Esophagus muscularis mucosa (tissue), 4 donors: ENCODE results near the gene RAD51B. TPM values are rescaled to one million over a fixed set of nuclear protein-coding genes. Genes with fewer than 3 reads are reported as not detected.
A peak's percentile ranks its signal among the peaks of the same experiment; 100 is the strongest.

Source experiments
- DNase-seq: peaks from one replicate; pipeline ENCODE4 v3.0.0-alpha.2; 2017; ENCODE audit errors: extremely low spot score
- H3K27ac ChIP-seq, 4 donors: fragments of 200-600 bp; sonication (generic); replicated peaks in 1 of 4; 1 replicate in 3 of 4; 2 replicates in 1 of 4; pipeline ENCODE4 v1.5.1; 2016 to 2019; ENCODE audit warnings: mild to moderate bottlenecking in 1 of 4
- H3K27me3 ChIP-seq, 4 donors: fragments of 200-600 bp; sonication (generic); one replicate each; pipeline versions ENCODE4 v1.5.1 to v1.6.0; 2016 to 2019
- H3K36me3 ChIP-seq, 4 donors: fragments of 200-600 bp; sonication (generic); one replicate each; pipeline ENCODE4 v1.5.1; 2016 to 2019
- H3K4me1 ChIP-seq, 4 donors: fragments of 200-600 bp; sonication (generic); one replicate each; pipeline ENCODE4 v1.5.1; 2016 to 2019
- H3K4me3 ChIP-seq, 4 donors: fragments of 200-600 bp; sonication (generic); 1 replicate in 2 of 4; 2 replicates in 2 of 4; pipeline ENCODE4 v1.5.1; 2016 to 2019; ENCODE audit warnings: mild to moderate bottlenecking in 4 of 4, moderate library complexity in 1 of 4
- H3K9me3 ChIP-seq, 4 donors: fragments of 200-600 bp; sonication (generic); 1 replicate in 3 of 4; 2 replicates in 1 of 4; pipeline ENCODE4 v1.5.1; 2016 to 2019
- EP300 ChIP-seq: sonication (generic); formaldehyde crosslinking; IDR thresholded peaks from one replicate; pipeline ENCODE4 v1.6.1; 2017; ENCODE audit warnings: antibody characterized with exemption
- POLR2A ChIP-seq: fragments of 450-650 bp; IDR thresholded peaks from one replicate; pipeline ENCODE4 v1.6.1; 2017; ENCODE audit warnings: antibody characterized with exemption, moderate library complexity, mild to moderate bottlenecking, low read depth
- POLR2AphosphoS5 ChIP-seq, 2 donors: sonication (generic); formaldehyde crosslinking; IDR thresholded peaks; one replicate each; pipeline ENCODE4 v1.6.1; 2017; ENCODE audit warnings: antibody characterized with exemption in 2 of 2
- WGBS: methylation state at CpG from one replicate; pipeline ENCODE4 v1.1.5; 2018; 5-methylcytosine and 5-hydroxymethylcytosine counted together
- intact Hi-C: fragments of 100-400 bp; cut with DNase I; formaldehyde crosslinking; loops from one replicate; pipeline ENCODE4 v1.15.1; 2023
- total RNA-seq, 4 donors: library from RNA; depleted of rRNA; stranded (reverse); fragments of >200 nt; gene quantifications; one replicate each; pipeline versions ENCODE4 v1.1.0 to v1.2.1, GENCODE V29; 2016
- TF ChIP-seq, protein P1 (sequence below), 3 experiments: fragments of 200-600 bp in 2 of 3; fragments of 450-650 bp in 1 of 3; sonication (generic) in 2 of 3; IDR thresholded peaks; one replicate each; pipeline ENCODE4 v1.5.1; 2017 to 2019; ENCODE audit warnings: antibody characterized with exemption in 3 of 3, mild to moderate bottlenecking in 2 of 3, moderate library complexity in 1 of 3

Gene RAD51B
- total RNA-seq, 4 donors from 2014 or later, result 2.8 to 11.1 (median 5.1) TPM

DNA sequence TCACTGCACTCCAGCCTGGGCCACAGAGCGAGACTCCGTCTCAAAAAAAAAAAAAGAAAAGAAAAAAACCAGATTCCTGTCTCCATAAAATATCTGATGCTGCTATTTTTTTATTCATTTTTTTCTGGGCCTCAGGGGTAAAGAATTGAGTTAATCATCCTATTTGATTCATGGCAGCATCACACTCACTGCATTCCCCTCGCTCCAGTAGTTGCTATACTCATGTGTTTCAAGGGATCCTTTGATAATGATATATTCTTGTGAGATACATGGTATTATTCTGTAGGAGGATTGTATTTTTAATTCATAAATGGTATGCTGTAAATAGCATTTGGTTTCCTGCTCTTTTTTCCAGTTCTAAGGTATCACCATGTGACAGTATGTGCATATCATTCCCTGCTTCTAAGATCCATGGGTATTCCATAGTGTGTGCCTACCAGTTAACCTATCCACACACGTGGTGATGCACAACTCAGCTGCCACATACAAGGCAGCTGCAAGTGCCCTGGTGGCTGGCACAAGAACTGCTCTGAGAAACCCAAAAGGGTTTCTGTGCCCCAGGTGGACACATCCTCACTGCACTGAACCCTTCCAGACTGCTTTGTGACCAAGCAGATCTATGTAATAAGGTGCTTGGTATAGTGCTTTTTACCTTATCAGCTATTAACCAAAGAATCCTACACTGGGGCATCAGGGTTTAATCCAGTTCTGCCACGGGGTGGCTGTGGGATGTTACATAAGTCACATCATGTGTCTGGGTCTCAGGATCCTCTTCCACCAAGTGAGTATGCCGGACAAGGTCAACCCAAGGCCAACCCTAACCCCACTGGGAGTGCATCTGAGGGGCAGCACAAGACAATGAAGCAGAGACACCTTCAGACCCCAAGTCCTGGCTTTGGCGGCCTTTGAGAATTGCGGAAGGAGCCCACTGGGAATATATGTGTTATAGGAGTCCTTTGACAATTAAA is 898.7 kb downstream of the RAD51B start:
- 93% methylated on average over 8 of the region's 8 CpGs for WGBS
- no peaks in the 10 kb centered on the region for H3K27me3 ChIP-seq
- no peaks in the 10 kb centered on the region for H3K36me3 ChIP-seq
- H3K4me3 ChIP-seq, result no peak overlapping the region
- no peak for DNase-seq
- H3K4me1 ChIP-seq, result peaks cover 1 to 9% (median 3%) of the 10 kb centered on the region in 4 donors
- intact Hi-C loops, result no loop called here
- no peak overlapping the region for H3K27ac ChIP-seq
- no peak for TF ChIP-seq EP300
- TF ChIP-seq, protein P1, sequence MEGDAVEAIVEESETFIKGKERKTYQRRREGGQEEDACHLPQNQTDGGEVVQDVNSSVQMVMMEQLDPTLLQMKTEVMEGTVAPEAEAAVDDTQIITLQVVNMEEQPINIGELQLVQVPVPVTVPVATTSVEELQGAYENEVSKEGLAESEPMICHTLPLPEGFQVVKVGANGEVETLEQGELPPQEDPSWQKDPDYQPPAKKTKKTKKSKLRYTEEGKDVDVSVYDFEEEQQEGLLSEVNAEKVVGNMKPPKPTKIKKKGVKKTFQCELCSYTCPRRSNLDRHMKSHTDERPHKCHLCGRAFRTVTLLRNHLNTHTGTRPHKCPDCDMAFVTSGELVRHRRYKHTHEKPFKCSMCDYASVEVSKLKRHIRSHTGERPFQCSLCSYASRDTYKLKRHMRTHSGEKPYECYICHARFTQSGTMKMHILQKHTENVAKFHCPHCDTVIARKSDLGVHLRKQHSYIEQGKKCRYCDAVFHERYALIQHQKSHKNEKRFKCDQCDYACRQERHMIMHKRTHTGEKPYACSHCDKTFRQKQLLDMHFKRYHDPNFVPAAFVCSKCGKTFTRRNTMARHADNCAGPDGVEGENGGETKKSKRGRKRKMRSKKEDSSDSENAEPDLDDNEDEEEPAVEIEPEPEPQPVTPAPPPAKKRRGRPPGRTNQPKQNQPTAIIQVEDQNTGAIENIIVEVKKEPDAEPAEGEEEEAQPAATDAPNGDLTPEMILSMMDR (IDR thresholded peaks at IDR 0.05), result peak in 1 of 3 experiments; percentile 23
- TF ChIP-seq POLR2AphosphoS5 (IDR thresholded peaks at IDR 0.05), result no peak
- H3K9me3 ChIP-seq, result no peaks in the 10 kb centered on the region

DNA sequence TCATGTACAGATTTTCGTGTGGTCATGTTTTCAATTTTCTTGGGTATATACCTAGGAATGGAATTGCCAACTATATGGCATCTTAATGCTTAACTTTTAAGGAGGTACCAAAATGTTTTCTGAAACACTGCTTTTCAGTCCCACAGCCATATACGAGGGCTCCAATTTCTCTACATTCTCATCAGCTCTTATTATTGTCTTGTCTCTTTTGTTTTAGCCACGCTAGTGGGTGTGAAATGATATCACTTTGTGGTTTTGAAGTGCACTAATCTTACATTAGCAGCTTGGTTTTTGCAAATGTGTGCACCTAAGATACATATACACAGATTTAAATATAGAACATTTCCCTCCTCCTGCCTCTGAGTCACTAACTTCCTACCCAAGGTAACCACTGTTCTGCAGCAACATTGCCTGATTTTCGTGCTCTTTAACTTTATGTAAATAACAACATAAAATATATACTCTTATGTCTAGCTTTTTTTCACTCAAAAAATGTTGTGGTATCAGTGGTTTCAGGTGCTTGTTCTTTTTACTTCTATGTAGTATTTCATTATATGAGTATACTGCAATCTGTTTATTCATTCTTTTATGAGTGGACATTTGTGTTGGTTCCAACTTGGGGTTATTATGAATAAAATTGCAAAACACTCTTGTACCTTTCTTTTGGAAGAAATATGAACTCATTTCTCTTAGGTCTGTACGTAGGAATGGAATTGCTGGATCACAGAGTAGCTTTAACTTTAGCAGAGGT is 900.2 kb downstream of the RAD51B start:
- H3K4me1 ChIP-seq, result peaks cover 1 to 12% (median 6%) of the 10 kb centered on the region in 4 donors
- intact Hi-C loops, result no loop called here
- no peaks in the 10 kb centered on the region for H3K36me3 ChIP-seq
- H3K9me3 ChIP-seq, result no peaks in the 10 kb centered on the region
- 85% methylated on average over 5 of the region's 5 CpGs for WGBS
- no peaks in the 10 kb centered on the region for H3K27me3 ChIP-seq
- no peak overlapping the region for H3K4me3 ChIP-seq
- DNase-seq, result no peak
- H3K27ac ChIP-seq, result no peak overlapping the region
- TF ChIP-seq, protein P1 (IDR thresholded peaks at IDR 0.05), result no peak
- TF ChIP-seq EP300 (no peak), POLR2AphosphoS5 (IDR thresholded peaks at IDR 0.05) (no peak), POLR2A (no peak)

DNA sequence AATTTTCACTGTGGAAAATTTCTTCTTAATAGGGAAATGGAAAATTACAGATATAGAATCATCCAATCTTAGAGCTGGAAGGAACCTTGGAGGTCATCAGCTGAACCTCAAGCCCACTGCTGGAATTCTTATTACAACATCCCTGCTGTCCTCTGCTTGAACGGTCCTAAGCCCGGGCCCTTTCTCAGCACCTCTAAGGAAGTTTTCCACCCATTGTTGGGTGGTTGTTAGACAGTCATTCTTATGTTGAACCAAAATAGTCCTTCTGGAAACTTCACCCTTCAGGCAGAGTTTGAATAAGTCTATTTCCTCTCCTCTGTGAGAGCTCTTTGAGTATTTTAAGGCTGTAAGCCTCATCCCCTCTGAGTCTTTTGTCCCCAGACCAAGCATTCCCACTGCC is 902.6 kb downstream of the RAD51B start:
- intact Hi-C loops, result no loop called here
- H3K4me3 ChIP-seq, result no peak overlapping the region
- DNase-seq, result no peak
- H3K4me1 ChIP-seq, result peaks cover 0 to 9% (median 5%) of the 10 kb centered on the region in 4 donors
- H3K27me3 ChIP-seq, result no peaks in the 10 kb centered on the region
- no peak overlapping the region for H3K27ac ChIP-seq
- TF ChIP-seq POLR2A, result no peak
- no peak for TF ChIP-seq EP300
- no peak for TF ChIP-seq POLR2AphosphoS5 (IDR thresholded peaks at IDR 0.05)
- TF ChIP-seq, protein P1 (IDR thresholded peaks at IDR 0.05), result no peak
- 68% methylated on average over 2 of the region's 2 CpGs for WGBS
- no peaks in the 10 kb centered on the region for H3K9me3 ChIP-seq
- H3K36me3 ChIP-seq, result no peaks in the 10 kb centered on the region

DNA sequence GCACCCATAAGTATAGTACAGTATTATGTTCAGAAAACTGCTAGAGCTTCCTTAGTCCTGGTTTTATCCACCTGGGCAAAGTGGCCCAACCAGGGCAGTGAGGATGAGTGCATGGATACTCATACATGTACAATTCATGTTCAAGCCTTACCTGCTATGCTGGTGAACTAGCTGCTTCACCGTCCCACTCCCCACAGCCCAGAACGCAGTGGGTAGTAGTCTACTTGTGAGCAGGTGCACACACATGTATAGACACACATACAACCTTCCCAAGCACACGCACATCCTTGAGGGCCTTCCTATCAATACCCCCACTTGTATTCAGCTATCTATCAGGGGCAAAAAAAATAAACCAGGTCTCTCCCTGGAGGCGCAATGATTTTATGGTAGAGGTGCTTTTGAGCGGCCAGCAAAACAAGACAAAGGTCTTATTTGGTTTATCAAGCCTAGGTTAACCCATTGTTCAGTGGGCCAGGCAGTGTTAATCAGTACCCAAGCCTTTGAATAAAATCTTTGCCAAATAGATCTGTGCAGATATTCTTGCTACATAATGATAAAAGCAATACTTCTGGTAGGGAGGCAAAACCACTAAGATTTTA is 903.5 kb downstream of the RAD51B start:
- H3K4me1 ChIP-seq, result peaks cover 0 to 16% (median 5%) of the 10 kb centered on the region in 4 donors
- H3K36me3 ChIP-seq, result no peaks in the 10 kb centered on the region
- no peak for TF ChIP-seq EP300
- TF ChIP-seq, protein P1 (IDR thresholded peaks at IDR 0.05), result no peak
- TF ChIP-seq POLR2A, result no peak
- H3K9me3 ChIP-seq, result no peaks in the 10 kb centered on the region
- WGBS, result 97% methylated on average over 5 of the region's 5 CpGs
- no peaks in the 10 kb centered on the region for H3K27me3 ChIP-seq
- intact Hi-C loops, result no loop called here
- DNase-seq, result no peak
- H3K4me3 ChIP-seq, result no peak overlapping the region
- H3K27ac ChIP-seq, result no peak overlapping the region
